Type B pancreatic cell (in vitro differentiated cells): Measurements from ENCODE around the gene GABPB1. TPM values are rescaled to one million over a fixed set of nuclear protein-coding genes. Genes with fewer than 3 reads are reported as not detected.
"Not testable (repeated sequence)": the region's sequence is repeated elsewhere in the genome, so short reads cannot be mapped to it uniquely, and the experiment has no call there.

ENCODE experiments used
- DNase-seq: peaks from one replicate; pipeline ENCODE4 v3.0.0; 2021; ENCODE audit warnings: mixed read lengths; ENCODE audit not compliant: unreplicated experiment; ENCODE audit errors: extremely low spot score
- H3K27ac Mint-ChIP-seq: 2 replicates; pipeline ENCODE4 v1.8.0; 2021; ENCODE audit warnings: mild to moderate bottlenecking, mixed read lengths
- H3K27me3 Mint-ChIP-seq: 2 replicates; pipeline ENCODE4 v1.8.0; 2021; ENCODE audit warnings: mixed read lengths
- H3K36me3 Mint-ChIP-seq: 2 replicates; pipeline ENCODE4 v1.8.0; 2021; ENCODE audit warnings: mixed read lengths
- H3K4me1 Mint-ChIP-seq: one replicate; pipeline ENCODE4 v1.8.0; 2021; ENCODE audit warnings: mixed read lengths; ENCODE audit not compliant: unreplicated experiment
- H3K4me3 Mint-ChIP-seq: 2 replicates; pipeline ENCODE4 v1.8.0; 2021; ENCODE audit warnings: mild to moderate bottlenecking, mixed read lengths
- H3K9me3 Mint-ChIP-seq: 2 replicates; pipeline ENCODE4 v1.8.0; 2021; ENCODE audit warnings: mixed read lengths
- CTCF ChIP-seq: fragments of 200-600 bp; sonication (generic); conservative IDR thresholded peaks from 2 replicates; pipeline ENCODE4 v1.5.0; 2021; ENCODE audit warnings: antibody characterized with exemption, mild to moderate bottlenecking
- long read RNA-seq: library from polyadenylated mRNA; unstranded; transcript quantifications from one replicate; pipeline ENCODE4 v2.0.0, GENCODE V29; 2020
- total RNA-seq: library from RNA; stranded (reverse); gene quantifications from 2 replicates; pipeline ENCODE4 v1.2.1, GENCODE V29; 2021; ENCODE audit warnings: low replicate concordance

GABPB1 gene
- 27.5 and 27.8 TPM in 2 replicates for total RNA-seq
- long read RNA-seq, full-length matches to known transcripts, result 101 of 132 reads
- long read RNA-seq, partial matches to known transcripts, result 3 of 132 reads
- long read RNA-seq, other reads (novel, unspliced or antisense), result 28 of 132 reads

- Mint-ChIP-seq H3K9me3 (no peaks in the 10 kb centered on the region), H3K36me3 (peaks cover 26% of the 10 kb centered on the region), H3K4me1 (peaks cover 29% of the 10 kb centered on the region), H3K27ac (peak within 1 kb of the TSS; percentile 98), H3K4me3 (peak within 1 kb of the TSS; percentile 98), H3K27me3 (peaks cover 3% of the 10 kb centered on the region)
- peak; percentile 90 for DNase-seq
- TF ChIP-seq CTCF, result no peak
Observed at GRCh38 chr15:50354838-50355618, at the start of gene GABPB1. Gene GABPB1 (minus strand): TSS chr15:50355198. CDS start chr15:50309798, 45,400 bp downstream.

GRCh38 chr15:50391561-50391960 is 36.6 kb upstream of the GABPB1 start:
- not testable (repeated sequence) for H3K36me3 Mint-ChIP-seq, DNase-seq, H3K4me1 Mint-ChIP-seq, H3K27me3 Mint-ChIP-seq, H3K9me3 Mint-ChIP-seq
- Mint-ChIP-seq H3K4me3 (peak overlapping the region; percentile 60), H3K27ac (peak overlapping the region; percentile 95)

GRCh38 chr15:50390554-50391264 is 35.7 kb upstream of the GABPB1 start:
- H3K27me3 Mint-ChIP-seq, result no peaks in the 10 kb centered on the region
- H3K9me3 Mint-ChIP-seq, result no peaks in the 10 kb centered on the region
- DNase-seq, result no peak
- H3K27ac Mint-ChIP-seq, result peak overlapping the region; percentile 95
- peak overlapping the region; percentile 38 for H3K4me3 Mint-ChIP-seq
- H3K36me3 Mint-ChIP-seq, result no peaks in the 10 kb centered on the region
- H3K4me1 Mint-ChIP-seq, result no peaks in the 10 kb centered on the region
- TF ChIP-seq CTCF, result no peak

GRCh38 chr15:50382408-50382807 is 27.4 kb upstream of the GABPB1 start:
- not testable (repeated sequence) for H3K9me3 Mint-ChIP-seq, H3K4me3 Mint-ChIP-seq, H3K27me3 Mint-ChIP-seq, H3K27ac Mint-ChIP-seq, DNase-seq, H3K4me1 Mint-ChIP-seq, H3K36me3 Mint-ChIP-seq

- Mint-ChIP-seq H3K36me3 (no peaks in the 10 kb centered on the region), H3K27ac (no peak overlapping the region), H3K27me3 (no peaks in the 10 kb centered on the region), H3K4me3 (no peak overlapping the region), H3K9me3 (no peaks in the 10 kb centered on the region), H3K4me1 (peaks cover 3% of the 10 kb centered on the region)
- TF ChIP-seq CTCF, result no peak
- DNase-seq, result no peak
Observed at GRCh38 chr15:50381438-50381837, 26.4 kb upstream of the GABPB1 start.

GRCh38 chr15:50380089-50380488 is 25.1 kb upstream of the GABPB1 start:
- Mint-ChIP-seq H3K36me3 (no peaks in the 10 kb centered on the region), H3K27ac (no peak overlapping the region), H3K4me1 (peaks cover 3% of the 10 kb centered on the region), H3K9me3 (no peaks in the 10 kb centered on the region), H3K4me3 (no peak overlapping the region), H3K27me3 (no peaks in the 10 kb centered on the region)
- TF ChIP-seq CTCF, result no peak
- DNase-seq, result no peak

- H3K36me3 Mint-ChIP-seq, DNase-seq, H3K27me3 Mint-ChIP-seq, H3K4me3 Mint-ChIP-seq, H3K4me1 Mint-ChIP-seq, H3K27ac Mint-ChIP-seq, H3K9me3 Mint-ChIP-seq: not testable (repeated sequence)
Observed at GRCh38 chr15:50379413-50379812, 24.4 kb upstream of the GABPB1 start.
